HG03135 (cell line): Measurements from ENCODE around the gene BCL2L11.

Experiments
- ATAC-seq: cut with Tn5 transposase; IDR thresholded peaks from one replicate; pipeline ENCODE4 v1.9.1; 2021; ENCODE audit warnings: mild to moderate bottlenecking, moderate library complexity; ENCODE audit not compliant: unreplicated experiment

The BCL2L11 gene

DNA sequence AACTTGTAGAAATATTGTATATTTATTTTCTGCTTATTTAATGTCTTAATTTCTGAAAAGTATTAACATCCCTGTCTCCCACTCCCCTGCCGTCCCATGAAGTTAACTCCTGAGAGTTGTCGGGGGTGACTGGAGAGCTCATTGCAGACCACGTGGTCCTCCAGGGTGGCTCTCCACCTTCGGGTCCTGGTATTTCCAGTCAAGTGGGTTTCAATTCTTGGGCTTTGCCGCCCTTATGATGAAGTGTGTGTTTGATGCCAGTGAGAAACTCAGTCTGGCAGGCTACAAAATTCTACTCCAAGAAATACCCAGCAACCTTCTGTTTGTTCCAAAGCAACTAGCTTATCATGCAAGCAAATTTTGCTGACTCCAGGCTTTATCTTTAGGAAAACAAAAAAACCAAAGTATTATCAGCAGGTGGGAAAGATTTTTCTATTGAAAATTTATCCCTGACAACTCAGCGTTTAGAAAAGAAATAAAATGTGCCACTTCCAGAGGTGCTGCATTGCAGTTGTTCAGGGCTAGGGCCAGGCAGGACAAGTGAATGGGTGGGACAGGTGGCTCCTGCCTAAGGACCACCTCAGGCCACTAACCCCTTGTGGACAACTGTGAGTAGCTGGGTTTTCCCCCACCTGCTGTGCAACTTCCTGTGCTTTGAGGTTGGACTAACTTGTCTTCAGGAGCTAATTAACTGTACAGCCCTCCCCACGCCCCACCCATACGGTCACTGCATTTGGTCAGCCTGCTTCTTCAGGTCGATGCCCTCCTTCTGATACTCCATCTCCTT is 46.6 kb downstream of the BCL2L11 start:
- ATAC-seq, result no peak

DNA sequence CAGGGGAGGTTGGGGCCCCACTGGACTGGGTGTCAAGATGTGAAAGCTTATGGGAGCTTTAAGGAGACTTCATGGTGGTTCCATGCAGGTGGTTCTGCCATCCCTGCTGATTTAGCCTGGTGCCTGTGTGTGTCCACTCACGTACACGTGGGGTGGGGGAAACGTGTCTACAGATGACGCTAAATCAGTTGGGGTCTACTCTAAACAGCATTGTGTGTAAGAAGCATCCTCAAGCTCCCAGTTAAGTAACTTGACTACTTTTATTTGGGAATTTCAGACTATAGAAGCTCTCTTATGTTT is 47.1 kb downstream of the BCL2L11 start:
- ATAC-seq, result no peak

DNA sequence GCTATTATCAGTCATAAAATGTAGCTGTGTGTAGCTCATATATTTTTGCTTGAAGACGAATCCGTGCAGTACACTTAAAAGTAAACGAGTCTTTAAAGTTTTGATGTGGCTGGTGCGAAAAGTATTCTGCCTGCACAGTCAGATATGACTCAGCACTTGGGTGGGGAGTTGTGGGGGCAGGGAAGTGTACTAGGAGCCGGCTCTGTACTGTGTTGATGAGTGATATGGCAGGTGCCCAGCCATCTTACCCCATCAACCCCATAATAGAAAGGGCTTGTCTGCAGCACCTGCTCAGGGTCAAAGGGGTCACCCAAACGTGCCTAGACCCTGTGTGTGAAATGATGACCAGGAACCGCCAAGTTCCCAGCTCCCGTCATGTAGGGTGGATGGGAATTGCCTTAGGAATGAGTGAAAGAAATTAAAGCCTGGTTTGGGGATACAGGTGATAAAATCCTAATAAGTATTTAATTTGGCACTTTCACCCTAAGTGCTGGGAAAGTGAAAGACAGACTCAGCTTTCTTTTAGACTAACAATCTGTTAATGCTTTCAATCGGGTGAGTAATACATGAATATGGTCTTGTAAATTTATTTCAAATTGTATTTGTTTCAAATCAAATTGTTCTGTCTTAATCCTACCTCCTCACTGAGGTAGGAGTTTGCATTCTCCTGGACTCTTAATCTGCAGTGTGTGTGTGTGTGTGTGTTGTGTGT is 48.0 kb downstream of the BCL2L11 start:
- ATAC-seq, result no peak

DNA sequence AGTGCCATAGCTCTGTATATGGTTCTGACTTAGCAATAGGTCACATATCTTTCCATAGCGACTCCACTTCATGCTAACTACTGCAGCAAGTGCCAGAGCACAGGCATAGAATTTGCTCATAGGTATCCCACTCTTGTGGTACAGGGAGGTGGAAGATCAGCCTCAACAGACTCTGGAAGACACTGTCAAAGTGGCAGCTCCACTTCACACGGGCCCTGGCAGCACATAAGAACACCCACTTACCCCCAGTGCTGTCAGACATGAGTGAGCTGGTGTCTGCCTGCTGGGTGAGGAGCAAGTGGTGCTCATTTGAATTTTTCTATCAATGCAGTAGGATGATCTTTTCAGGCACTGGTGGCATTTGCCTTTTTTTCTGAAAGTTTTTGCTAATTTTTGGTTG is 48.6 kb downstream of the BCL2L11 start:
- ATAC-seq, result no peak

DNA sequence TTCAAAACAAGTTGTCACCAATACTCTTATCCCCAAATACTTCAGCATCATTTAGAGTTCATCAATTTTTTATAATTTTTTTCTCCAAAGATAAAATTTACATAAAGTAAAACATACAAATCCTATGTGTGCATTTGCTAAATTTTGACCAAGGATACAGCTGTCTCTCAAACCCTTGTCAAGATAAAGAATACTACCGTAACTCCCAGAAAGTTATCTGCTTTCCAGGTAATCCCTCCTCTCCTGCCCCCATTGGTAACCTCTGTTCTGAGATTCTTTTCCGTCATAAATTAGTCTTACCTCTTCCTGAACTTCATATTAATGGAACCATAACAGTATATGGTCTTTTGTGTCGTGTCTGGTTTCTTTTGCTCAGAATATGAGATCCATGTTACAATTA is 49.2 kb downstream of the BCL2L11 start:
- ATAC-seq, result no peak

DNA sequence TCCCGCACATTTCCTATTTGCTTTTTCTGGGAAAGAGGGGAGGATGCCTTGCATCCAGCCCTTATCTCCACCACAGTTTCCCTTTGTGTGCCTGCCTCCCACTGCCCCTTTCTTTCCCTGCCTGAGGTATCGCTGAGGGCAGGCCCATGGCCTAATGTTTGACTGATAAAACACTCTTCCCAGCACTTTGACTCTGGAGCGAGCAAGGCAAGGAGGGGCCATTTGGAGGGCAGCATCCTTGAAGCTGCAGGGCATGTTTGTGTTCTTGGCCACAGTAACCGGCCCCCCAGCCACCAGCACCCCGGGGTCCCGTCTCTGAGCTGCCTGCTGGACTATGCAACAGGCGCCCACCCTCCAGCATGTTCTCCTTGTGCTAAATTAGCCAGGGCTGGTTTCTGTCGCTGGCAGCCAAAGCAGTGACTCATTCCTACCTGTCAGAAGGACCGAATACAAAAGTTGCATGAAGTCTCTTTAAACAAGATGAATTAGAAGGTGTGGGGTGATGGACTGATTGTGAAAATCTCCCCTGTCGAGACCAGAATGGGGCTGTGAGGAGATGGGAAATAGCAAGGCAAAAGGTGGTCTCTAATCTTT is 50.7 kb downstream of the BCL2L11 start:
- no peak for ATAC-seq

DNA sequence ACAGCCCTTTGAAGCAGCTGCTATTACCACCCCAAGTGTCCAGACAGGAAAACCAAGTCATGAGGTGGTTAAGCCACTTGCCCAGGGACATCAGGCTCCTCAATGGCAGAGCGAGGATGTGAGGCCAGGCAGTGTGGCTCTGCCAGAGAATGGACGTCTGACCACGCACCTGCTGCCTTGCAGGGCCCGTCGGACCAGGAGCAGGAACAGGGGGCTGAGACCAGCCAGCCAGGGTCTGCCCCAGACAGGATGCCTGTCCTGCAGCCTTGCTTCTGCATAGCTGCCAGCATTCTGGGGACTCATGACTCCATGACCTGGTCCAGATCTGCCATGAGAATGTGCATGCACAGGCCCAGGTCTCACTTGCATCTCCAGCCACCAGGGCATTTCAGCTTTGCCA is 52.0 kb downstream of the BCL2L11 start:
- ATAC-seq, result no peak

DNA sequence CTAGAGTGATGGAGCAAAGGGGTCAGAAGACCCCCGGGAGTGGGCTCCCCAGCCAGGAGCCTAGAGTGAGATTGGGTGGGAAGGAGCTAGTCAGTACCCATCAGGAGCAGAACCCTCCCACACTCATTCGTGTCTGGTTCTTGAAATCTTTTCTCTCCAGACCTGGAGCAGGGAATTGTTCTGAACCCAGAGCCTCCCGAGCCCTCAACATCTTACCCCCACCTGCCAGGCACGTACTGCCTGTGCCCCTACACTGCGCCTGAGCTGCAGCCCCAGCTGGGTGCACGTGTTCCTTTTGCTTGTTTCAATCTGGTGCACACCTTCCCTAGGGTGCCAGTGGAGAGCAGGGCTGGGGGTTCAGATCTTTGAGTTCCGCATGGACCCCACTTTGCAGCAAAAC is 52.6 kb downstream of the BCL2L11 start:
- ATAC-seq, result no peak

DNA sequence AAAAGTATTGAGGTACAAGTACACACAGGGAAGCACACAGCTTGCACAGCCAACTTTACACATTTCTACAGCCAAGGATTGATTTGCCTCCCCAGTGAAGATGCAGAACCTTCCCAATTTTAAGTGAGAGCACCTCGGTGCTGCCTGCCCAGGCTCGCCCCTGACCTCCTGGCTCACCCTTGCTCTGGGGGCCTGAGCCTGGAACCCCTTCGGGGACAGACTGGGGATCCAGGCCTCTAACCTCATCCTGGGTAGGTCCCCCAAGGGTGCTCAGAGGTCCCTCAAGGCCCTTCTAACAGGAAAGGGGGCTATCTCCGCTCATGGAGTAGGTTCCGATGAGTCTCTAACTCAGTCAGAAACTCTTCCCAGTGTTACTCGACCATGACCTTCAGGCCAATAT is 53.1 kb downstream of the BCL2L11 start:
- no peak for ATAC-seq

DNA sequence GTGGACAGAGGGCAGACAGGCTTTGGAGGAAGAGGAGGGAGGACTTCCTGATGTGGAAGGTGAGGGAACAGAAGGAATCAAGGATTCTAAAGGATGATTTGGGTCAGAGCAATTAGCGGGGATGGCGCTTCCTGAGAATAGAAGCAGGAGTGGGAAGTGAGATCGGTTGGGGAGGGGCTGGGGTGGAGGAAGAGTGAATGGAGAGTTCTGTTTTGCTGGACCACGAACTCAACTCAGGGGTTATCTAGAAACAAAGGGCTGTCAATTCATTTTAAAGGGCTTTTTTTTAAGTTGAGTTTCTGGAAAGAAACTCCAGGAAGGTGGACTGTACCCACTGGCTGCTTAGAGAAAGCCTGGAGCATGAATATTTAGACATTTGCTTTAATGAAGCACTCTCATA is 54.9 kb downstream of the BCL2L11 start:
- ATAC-seq, result no peak

DNA sequence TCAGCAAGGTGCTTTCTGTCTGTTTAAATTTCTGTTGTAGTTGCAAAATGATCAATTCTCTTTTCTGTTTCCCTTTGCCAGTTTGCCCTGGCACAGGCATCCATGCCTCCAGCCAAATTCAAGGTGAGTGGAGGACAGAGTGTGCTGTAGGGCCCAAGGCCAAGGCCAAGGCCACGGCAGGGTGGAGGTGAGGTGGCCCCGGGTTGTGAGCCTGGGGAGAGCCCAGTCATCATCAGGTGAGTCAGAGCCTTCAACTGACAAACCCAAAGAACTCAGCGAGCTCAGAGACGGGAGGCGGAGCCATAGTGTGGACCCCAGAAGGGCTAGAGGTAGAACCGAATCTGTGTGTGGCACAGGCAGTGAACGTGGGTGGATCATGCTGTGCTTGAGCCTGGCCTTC is 55.7 kb downstream of the BCL2L11 start:
- ATAC-seq, result no peak

DNA sequence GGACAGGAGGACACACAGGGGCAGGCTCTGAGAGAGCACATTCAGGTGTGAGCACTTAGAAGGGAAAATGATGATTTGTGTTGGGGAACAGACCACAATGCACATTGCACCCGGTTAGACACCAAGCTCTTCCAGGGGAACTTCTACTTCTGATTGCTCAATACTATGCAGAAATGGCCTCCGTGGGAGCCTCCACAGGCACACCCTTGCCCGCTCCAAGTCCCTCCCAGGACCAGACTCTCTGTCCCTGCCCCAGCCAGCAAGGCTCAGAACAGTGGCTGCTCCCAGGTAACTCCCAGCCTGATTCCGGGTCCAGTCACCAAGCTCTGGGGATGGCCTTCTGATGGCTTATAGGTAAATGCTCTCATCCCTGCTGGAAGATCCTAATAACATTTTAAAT is 56.2 kb downstream of the BCL2L11 start:
- ATAC-seq, result no peak

DNA sequence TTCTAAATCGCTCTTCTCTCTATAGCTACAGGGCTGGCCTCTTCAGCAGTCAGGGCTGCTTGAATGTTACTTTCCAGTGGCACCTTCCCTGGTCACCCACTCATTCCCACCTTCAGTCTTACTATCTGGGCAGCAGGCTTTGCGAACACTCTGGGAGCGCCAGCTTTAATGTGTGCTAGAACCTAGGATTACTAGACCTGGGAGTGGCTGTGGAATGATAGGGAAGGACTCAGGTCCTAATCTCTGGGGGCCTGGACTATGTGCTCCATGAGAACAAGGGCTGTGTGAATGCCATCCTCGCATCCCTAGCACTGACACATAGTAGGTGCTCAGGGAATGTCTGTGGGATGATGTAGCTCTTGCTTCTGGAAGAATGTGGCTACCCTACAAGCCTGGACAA is 57.6 kb downstream of the BCL2L11 start:
- ATAC-seq, result no peak

DNA sequence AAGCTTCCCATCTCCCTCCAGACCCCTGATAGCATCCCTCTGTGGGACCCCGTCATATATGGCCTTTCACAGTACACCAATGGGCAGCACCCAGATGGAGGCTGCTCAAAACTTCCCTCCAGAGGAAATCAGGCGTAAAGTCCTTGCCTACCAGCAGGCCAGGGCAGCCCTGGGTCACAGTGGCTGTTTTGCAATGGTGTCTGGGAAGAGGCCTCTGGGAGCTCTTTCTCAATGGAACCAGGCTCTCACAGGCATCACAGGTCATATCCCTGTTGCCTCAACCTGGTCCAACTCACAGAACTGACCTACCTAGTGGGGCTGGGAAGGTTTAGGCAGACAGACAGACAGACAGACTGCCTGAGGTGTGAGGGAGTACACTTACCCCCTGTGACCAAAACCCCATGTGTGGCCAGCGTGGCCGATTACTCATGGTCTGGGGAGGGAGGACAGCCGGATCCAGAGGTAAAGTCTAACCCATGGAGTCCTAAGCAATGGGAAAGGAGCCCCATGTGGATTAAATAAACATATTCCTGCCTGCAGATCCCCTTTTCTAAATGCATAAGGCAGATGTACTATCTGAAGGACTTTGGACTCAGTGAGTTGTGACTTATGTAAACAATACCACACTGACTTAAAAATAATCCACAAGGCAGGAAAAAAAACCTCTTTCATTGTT is 58.2 kb downstream of the BCL2L11 start:
- ATAC-seq, result no peak

DNA sequence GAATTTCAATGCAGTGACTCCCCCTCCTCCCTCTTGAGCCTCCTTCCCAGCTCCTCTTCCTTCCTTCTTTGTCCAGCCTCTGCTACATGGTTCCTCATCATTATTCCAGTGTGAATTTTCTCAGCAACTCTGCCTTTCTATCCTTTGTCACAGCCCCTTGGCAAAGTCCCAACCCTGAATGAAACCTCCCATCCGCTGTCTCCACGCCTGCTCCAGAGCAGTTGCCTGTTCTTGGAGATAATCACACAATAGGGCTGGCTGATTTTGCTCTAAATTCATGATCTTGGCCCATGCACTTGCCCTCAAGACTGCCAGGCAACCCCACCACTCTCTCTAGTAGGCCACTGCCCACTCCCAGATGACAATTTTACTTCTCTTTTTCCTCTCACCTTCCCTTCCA is 61.4 kb downstream of the BCL2L11 start:
- no peak for ATAC-seq

DNA sequence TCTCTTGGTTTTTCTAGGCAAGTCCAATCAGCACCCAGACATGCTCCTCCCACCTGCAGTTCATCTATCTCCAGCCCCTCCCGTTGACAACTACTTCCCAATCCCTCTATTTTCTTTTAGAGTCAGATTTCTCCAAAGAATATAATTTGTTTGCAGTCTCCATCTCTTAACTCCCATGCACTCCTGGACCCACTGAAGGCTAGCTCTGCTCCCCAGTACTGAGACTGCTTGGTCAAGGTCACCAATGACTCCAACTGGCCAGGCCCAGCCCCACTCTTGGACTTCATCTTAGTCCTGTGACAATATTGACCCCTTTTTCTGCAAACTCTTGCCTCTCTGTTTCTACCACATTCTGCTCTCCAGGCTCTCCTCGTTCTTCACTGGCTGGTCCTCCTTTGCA is 62.0 kb downstream of the BCL2L11 start:
- no peak for ATAC-seq

DNA sequence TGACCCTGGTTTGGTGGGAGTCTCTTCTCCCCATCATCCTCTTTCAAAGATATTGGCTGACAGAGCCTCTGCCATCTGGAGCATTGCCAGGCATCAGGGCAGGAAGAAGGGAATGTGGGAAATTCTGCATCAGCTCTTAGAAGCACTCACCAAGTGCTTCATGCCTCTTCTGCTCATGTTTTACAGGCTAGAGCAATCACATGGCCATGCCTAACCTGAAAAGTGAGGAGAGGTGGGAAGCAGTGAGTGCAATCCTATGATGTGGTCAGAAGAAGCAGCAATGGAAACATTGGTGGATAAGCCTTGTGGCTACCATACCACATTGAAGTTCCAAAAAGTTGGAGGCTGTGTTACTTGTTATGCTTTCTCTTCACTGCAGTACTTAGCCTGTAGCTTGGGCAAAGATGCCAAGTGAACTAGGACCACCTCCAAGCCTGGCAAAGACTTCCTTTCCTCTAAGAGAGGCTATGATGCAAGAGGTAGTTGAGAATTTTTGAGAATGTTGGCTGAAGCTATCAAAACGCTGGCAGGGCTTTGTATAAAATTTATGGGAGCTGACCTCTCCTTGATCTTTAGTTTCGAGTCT is 64.1 kb downstream of the BCL2L11 start:
- no peak for ATAC-seq

DNA sequence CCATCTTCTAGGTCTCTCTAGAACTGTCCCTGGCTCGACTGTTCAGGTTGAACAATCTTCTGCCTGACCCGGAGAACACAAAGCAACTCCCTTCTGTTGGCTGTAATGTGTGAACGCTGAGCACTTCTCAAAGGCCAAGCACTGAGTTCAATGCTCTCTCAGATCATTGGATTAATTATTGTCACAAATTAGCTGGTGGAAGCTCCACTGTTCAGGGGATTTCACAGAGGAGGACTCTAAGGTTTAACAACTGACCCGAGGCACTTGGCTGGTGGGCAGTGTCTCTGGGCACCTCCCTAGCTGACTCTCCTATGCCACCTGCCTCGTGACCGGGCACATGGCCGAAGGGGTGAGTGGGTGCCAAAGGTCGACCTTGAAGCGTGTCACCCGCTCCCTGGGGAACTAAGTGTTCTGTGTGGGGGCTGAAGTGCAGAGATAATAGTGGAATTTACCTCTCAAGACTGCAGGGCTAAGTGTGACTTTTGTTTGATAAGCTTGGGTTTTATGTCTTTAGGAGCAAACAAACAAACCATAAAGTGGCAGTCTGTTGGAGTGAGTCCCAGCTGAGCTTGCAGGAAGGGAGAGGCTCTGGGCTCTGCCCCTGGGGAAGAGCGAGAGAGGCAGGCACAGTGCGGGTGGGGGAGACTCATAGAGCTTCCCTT is 64.8 kb downstream of the BCL2L11 start:
- ATAC-seq, result no peak

DNA sequence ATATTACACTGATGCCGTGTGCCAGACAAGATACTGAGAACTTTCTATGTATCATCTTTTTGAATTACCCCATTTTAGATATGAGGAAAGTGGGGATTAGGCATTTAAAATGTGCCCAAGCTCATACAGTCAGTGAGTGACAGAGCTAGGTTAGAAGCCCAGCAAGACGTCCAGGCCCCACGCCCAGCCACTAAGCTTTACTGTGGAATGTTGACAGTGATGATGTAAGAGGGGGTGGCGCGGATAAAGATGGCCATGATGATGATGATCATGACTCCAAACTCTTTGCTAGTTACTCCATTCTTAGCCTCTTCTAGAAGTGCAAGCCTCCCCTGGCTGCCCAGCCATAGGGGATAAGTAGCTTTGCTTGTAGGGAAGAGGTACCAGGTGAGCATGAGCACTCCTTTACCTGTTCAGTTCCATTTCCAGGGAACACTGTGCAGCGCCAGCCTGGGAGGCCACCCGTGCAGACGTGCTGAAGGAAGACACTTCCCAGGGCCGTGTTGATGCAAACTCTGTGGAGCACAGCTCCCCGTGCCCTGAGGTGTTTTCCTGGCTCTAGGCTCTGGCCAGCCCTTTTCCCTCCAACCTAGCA is 65.5 kb downstream of the BCL2L11 start:
- ATAC-seq, result no peak

DNA sequence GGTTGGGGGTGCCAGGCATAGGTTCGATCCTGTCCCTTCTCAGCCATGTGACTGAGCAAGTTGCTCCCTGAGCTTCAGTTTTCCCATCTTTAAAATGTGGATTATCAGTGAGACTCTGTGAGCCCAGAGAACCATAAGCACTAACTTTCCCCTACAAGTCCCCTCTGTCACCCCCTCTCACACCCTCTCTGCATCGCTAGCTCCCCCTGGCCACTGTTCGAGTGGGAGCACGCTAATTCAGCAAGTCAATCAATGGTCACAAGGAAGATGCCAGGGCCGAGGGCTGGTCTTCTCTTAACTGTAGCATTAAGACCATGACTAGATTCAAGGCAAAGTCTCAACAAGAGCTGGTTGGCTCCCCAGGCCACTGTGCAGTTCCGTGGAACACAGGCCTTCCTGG is 66.2 kb downstream of the BCL2L11 start:
- ATAC-seq, result no peak

DNA sequence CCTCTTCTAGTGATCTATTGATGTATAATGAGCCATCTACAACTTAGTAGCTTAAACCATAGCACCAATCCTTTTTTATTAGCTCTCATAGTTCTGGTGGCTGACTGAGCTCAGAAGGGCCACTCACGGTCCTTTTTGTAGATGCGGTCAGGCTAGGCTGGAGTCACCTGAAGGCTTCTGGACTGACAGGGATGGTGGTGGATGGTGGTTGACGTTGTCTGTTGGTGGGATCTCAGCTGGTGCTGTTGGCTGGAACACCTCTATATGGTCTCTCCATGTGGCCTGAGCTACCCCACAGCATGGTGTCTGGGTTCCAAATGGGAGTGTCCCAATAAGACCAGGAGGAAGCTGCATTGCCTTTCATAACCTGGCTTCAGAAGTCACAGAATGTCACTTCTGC is 68.0 kb downstream of the BCL2L11 start:
- no peak for ATAC-seq
